ENCODE data around the gene LUZP1.

LUZP1 gene

DNA sequence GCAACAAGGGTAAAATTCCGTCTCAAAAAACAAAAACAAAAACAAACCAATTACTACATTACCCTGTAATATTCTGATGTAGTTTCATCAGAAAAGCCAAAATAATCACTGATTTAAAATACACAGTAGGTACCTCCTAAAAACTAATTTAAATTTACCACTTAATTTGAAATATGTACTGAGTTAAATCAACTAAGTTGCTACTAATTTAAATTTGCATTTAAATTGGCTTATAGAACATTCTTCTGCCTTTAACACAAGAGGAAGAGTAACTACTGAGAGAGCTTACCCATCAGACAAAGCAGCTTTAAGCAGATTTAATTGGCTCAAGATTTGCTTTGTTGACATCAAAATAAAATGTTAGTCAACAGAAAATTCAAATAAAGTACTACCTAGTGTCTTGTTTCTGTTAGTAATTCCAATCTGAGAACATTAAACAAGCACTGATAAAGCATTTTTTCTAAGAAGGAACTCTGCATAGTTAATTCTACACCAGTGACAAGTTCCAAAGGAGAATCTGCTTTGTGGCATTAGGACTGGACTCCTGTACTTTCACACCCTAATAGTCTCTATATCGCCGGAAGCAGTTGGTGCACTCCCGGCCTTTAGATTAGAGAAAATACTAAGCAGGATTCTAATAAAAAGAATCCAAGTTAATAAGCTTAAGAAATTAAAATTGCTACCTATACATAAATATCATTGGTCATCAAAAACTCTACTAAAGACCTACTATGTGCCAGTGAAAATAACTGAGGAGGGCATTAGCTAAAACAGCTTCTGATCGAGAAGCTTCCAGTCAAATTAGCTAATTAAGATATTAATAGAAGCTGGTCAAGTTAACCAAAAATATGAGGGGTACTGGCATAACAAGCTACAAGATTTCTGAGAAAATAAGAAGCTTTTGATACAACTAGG lies 8.4 kb downstream of the LUZP1 start:
- Histone ChIP-seq H3K4me3 (ENCODE audit: insufficient read depth, low read depth, low read length, poor library complexity, severe bottlenecking) (no peak overlapping the region), H3K27me3 (replicated peaks; ENCODE audit: control insufficient read depth, insufficient read depth, low read length, poor library complexity, severe bottlenecking) (no peaks in the 10 kb centered on the region), H3K27ac (ENCODE audit: insufficient read depth, low read length, poor library complexity, severe bottlenecking) (no peak overlapping the region), H3K36me3 (ENCODE audit: control insufficient read depth, insufficient read depth, low read length) (no peaks in the 10 kb centered on the region), H3K4me1 (ENCODE audit: control insufficient read depth, insufficient read depth, low read length, poor library complexity, severe bottlenecking) (no peaks in the 10 kb centered on the region), H3K9me3 (ENCODE audit: control insufficient read depth, low read length) (no peaks in the 10 kb centered on the region)
- no peak for DNase-seq

DNA sequence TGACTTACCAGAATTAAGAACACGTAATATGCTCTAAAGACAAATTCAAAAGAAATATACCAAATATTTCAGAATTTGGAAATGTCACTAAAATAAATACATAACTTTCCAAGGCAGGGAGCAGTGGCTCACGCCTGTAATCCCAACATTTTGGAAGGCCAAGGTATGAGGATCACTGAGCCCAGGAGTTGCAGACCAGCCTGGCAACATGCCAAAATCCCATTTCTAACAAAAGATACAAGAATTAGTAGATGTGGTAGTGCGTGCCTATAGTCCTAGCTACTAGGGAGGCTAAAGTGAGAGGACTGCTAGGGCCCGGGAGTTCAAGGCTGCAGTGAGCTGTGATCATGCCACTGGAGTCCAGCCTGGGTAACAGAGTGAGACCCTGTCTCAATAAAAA lies 11.7 kb downstream of the LUZP1 start:
- Histone ChIP-seq H3K9me3 (ENCODE audit: control insufficient read depth, low read length) (no peaks in the 10 kb centered on the region), H3K4me3 (ENCODE audit: insufficient read depth, low read depth, low read length, poor library complexity, severe bottlenecking) (no peak overlapping the region), H3K27ac (ENCODE audit: insufficient read depth, low read length, poor library complexity, severe bottlenecking) (no peak overlapping the region), H3K36me3 (ENCODE audit: control insufficient read depth, insufficient read depth, low read length) (no peaks in the 10 kb centered on the region), H3K4me1 (ENCODE audit: control insufficient read depth, insufficient read depth, low read length, poor library complexity, severe bottlenecking) (no peaks in the 10 kb centered on the region), H3K27me3 (replicated peaks; ENCODE audit: control insufficient read depth, insufficient read depth, low read length, poor library complexity, severe bottlenecking) (no peaks in the 10 kb centered on the region)
- DNase-seq, result no peak

DNA sequence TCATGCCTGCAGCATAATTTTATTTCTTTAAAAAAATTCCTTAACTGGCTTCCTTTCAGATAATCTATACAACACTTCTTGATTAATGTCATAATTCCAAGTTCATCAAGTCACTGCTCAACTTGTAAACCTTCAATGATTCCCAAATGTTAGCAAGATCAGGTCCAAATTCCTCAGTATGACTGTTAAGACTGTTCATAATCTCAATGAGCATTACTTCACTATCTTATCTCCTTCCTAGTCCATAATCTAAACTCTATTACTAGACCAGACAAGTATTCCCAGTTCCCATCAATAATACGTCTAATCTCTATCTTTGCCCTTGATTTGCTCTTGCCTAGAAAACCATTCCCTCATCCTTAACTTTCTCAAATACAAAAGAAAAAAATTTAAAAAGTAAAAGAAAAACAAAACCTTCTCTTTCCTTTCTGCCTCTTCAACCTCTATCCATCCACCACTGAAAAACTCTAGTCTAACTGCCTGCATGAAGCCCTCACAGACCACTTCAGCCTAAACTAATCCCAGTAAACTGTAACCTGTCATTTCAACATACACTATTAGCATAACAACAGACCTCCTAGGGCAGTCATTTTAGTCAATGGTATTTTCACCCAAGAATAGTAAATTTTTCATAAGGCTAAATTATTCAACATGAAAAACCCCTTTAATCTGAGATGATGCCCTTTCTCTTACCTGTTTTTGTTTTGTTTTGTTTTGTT lies 15.5 kb downstream of the LUZP1 start:
- no peaks in the 10 kb centered on the region for H3K36me3 ChIP-seq (ENCODE audit: control insufficient read depth, insufficient read depth, low read length)
- H3K27ac ChIP-seq (ENCODE audit: insufficient read depth, low read length, poor library complexity, severe bottlenecking), result no peak overlapping the region
- no peak for DNase-seq
- H3K27me3 ChIP-seq (replicated peaks; ENCODE audit: control insufficient read depth, insufficient read depth, low read length, poor library complexity, severe bottlenecking), result no peaks in the 10 kb centered on the region
- no peaks in the 10 kb centered on the region for H3K9me3 ChIP-seq (ENCODE audit: control insufficient read depth, low read length)
- H3K4me3 ChIP-seq (ENCODE audit: insufficient read depth, low read depth, low read length, poor library complexity, severe bottlenecking), result no peak overlapping the region
- peaks cover 4% of the 10 kb centered on the region for H3K4me1 ChIP-seq (ENCODE audit: control insufficient read depth, insufficient read depth, low read length, poor library complexity, severe bottlenecking)

DNA sequence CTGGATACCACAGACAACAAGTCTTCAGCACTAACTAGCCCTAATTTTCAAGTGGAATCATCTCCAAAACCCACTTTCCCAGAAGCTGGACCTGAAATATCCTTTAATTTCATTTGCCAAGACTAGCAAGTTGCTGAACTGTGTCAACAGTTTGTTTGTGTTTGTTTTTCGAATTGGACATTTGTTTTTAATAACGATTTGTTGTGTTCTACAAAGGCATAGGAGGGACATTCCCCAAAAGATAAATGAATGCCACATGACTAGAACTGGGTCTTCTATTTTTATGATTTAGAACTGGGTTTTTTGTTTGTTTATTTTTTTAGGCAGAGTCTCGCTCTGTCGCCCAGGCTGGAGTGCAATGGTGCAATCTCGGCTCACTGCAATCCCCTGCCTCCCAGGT lies 17.9 kb downstream of the LUZP1 start:
- no peak overlapping the region for H3K27ac ChIP-seq (ENCODE audit: insufficient read depth, low read length, poor library complexity, severe bottlenecking)
- no peak for DNase-seq

DNA sequence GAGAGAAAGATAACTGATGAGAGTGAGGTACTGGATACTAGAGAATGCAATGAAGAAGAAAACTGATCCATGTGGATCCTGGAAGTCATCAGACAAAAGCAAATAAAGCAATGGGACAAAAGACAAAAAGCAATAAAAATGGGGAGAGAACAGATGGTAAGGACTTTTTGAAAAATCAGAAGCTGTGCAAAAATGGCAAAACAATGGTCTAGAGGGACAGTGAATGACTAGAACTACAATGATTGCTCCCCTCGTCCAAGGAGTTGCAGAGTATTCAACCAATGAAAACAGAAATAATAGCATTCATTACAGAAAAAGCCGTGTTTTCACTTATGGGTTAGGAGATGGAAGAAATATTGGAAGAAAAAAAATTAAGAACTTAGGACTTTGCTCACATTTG lies 18.5 kb downstream of the LUZP1 start:
- H3K27ac ChIP-seq (ENCODE audit: insufficient read depth, low read length, poor library complexity, severe bottlenecking), result no peak overlapping the region
- no peaks in the 10 kb centered on the region for H3K9me3 ChIP-seq (ENCODE audit: control insufficient read depth, low read length)

More for the DNA sequence above, 17.9 kb downstream of the LUZP1 start:
- no peaks in the 10 kb centered on the region for H3K9me3 ChIP-seq (ENCODE audit: control insufficient read depth, low read length)
- H3K27me3 ChIP-seq (replicated peaks; ENCODE audit: control insufficient read depth, insufficient read depth, low read length, poor library complexity, severe bottlenecking), result no peaks in the 10 kb centered on the region
- H3K4me3 ChIP-seq (ENCODE audit: insufficient read depth, low read depth, low read length, poor library complexity, severe bottlenecking), result no peak overlapping the region
- H3K4me1 ChIP-seq (ENCODE audit: control insufficient read depth, insufficient read depth, low read length, poor library complexity, severe bottlenecking), result peaks cover 4% of the 10 kb centered on the region
- H3K36me3 ChIP-seq (ENCODE audit: control insufficient read depth, insufficient read depth, low read length), result no peaks in the 10 kb centered on the region

DNA sequence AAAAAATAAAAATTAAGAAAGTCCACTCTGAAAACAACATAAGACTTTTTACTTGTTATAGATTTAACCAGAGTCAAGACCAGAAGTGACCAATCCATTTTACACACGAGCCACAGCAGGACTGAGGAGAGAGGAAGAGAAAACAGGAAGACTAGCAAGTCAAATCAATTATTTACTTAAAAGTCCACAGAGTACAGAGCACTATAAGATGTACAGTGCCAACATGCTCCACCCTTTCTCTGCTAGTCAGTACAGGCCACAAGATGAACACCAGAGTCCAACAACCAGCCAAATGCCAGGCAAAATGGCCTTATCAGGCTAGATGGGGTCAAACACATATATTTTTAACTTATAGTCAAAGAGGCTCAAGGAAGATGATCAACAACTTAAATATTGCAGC lies 19.5 kb downstream of the LUZP1 start:
- DNase-seq, result no peak
- H3K4me3 ChIP-seq (ENCODE audit: insufficient read depth, low read depth, low read length, poor library complexity, severe bottlenecking), result no peak overlapping the region
- H3K9me3 ChIP-seq (ENCODE audit: control insufficient read depth, low read length), result no peaks in the 10 kb centered on the region
- H3K4me1 ChIP-seq (ENCODE audit: control insufficient read depth, insufficient read depth, low read length, poor library complexity, severe bottlenecking), result peaks cover 4% of the 10 kb centered on the region
- H3K27me3 ChIP-seq (replicated peaks; ENCODE audit: control insufficient read depth, insufficient read depth, low read length, poor library complexity, severe bottlenecking), result no peaks in the 10 kb centered on the region
- H3K27ac ChIP-seq (ENCODE audit: insufficient read depth, low read length, poor library complexity, severe bottlenecking), result no peak overlapping the region
- H3K36me3 ChIP-seq (ENCODE audit: control insufficient read depth, insufficient read depth, low read length), result no peaks in the 10 kb centered on the region

More for the DNA sequence above, 18.5 kb downstream of the LUZP1 start:
- no peak overlapping the region for H3K4me3 ChIP-seq (ENCODE audit: insufficient read depth, low read depth, low read length, poor library complexity, severe bottlenecking)
- no peak for DNase-seq
- no peaks in the 10 kb centered on the region for H3K36me3 ChIP-seq (ENCODE audit: control insufficient read depth, insufficient read depth, low read length)
- no peaks in the 10 kb centered on the region for H3K27me3 ChIP-seq (replicated peaks; ENCODE audit: control insufficient read depth, insufficient read depth, low read length, poor library complexity, severe bottlenecking)
- peaks cover 4% of the 10 kb centered on the region for H3K4me1 ChIP-seq (ENCODE audit: control insufficient read depth, insufficient read depth, low read length, poor library complexity, severe bottlenecking)

- Histone ChIP-seq H3K4me3 (ENCODE audit: insufficient read depth, low read depth, low read length, poor library complexity, severe bottlenecking) (no peak overlapping the region), H3K36me3 (ENCODE audit: control insufficient read depth, insufficient read depth, low read length) (no peaks in the 10 kb centered on the region), H3K4me1 (ENCODE audit: control insufficient read depth, insufficient read depth, low read length, poor library complexity, severe bottlenecking) (peaks cover 4% of the 10 kb centered on the region), H3K27me3 (replicated peaks; ENCODE audit: control insufficient read depth, insufficient read depth, low read length, poor library complexity, severe bottlenecking) (no peaks in the 10 kb centered on the region), H3K9me3 (ENCODE audit: control insufficient read depth, low read length) (no peaks in the 10 kb centered on the region), H3K27ac (ENCODE audit: insufficient read depth, low read length, poor library complexity, severe bottlenecking) (no peak overlapping the region)
- no peak for DNase-seq
These were observed 20.6 kb downstream of the LUZP1 start for GRCh38 chr1:23148084-23148483.

DNA sequence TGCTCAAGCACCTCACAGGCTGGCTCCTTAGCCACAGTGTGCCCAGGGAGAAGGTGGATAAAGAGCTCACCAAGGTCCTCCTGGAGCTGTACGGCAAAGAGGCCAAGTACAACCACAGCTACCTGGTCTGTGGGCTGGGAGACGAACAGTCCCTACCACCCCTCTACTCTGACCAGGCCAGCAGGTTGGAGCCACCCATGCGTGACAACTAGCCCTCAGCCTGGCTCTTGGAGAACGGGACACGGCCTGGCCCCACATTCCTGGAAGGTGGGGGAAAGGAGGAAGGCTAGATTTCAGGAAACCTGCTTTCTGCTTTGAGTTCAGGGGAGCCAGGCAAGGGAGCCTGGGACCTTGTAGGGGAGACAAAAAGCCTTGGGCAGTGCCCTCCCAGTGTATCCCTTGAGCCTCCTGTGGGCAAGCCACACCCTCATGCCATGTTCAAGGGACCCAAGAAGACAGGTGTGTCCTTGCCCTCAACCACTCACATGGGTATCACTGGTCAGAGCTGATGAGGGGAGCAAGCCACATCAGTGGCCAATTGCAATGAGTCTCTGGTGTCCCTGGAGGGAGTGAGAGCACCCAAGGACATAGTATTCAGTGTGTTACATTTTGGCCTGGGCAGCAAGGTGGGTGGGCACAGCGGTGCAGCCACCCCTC lies 27.6 kb downstream of the LUZP1 start:
- Histone ChIP-seq H3K27ac (ENCODE audit: insufficient read depth, low read length, poor library complexity, severe bottlenecking) (no peak overlapping the region), H3K4me1 (ENCODE audit: control insufficient read depth, insufficient read depth, low read length, poor library complexity, severe bottlenecking) (no peaks in the 10 kb centered on the region), H3K9me3 (ENCODE audit: control insufficient read depth, low read length) (no peaks in the 10 kb centered on the region), H3K4me3 (ENCODE audit: insufficient read depth, low read depth, low read length, poor library complexity, severe bottlenecking) (no peak overlapping the region), H3K27me3 (replicated peaks; ENCODE audit: control insufficient read depth, insufficient read depth, low read length, poor library complexity, severe bottlenecking) (no peaks in the 10 kb centered on the region), H3K36me3 (ENCODE audit: control insufficient read depth, insufficient read depth, low read length) (no peaks in the 10 kb centered on the region)
- no peak for DNase-seq

DNA sequence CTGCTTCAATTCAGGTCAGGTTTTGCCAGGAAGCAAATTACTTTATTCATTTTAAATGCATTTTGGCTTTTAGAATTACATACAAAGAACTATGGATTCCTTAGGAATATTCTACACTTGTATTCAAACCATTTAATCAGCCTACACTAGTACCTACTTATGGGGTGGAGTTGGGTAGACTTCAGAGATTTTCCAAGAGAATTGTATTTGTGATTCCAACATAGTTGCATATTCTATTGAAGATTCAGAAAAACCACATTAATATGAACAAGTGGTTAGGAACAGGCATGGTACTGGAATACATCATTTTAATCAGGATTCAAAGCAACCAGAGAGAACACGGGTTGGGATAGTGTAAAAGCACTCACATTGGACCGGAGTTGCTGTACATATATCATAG lies 33.4 kb downstream of the LUZP1 start:
- no peaks in the 10 kb centered on the region for H3K27me3 ChIP-seq (replicated peaks; ENCODE audit: control insufficient read depth, insufficient read depth, low read length, poor library complexity, severe bottlenecking)
- no peak for DNase-seq
- no peaks in the 10 kb centered on the region for H3K4me1 ChIP-seq (ENCODE audit: control insufficient read depth, insufficient read depth, low read length, poor library complexity, severe bottlenecking)
- H3K9me3 ChIP-seq (ENCODE audit: control insufficient read depth, low read length), result no peaks in the 10 kb centered on the region
- no peaks in the 10 kb centered on the region for H3K36me3 ChIP-seq (ENCODE audit: control insufficient read depth, insufficient read depth, low read length)
- no peak overlapping the region for H3K4me3 ChIP-seq (ENCODE audit: insufficient read depth, low read depth, low read length, poor library complexity, severe bottlenecking)
- H3K27ac ChIP-seq (ENCODE audit: insufficient read depth, low read length, poor library complexity, severe bottlenecking), result no peak overlapping the region

DNA sequence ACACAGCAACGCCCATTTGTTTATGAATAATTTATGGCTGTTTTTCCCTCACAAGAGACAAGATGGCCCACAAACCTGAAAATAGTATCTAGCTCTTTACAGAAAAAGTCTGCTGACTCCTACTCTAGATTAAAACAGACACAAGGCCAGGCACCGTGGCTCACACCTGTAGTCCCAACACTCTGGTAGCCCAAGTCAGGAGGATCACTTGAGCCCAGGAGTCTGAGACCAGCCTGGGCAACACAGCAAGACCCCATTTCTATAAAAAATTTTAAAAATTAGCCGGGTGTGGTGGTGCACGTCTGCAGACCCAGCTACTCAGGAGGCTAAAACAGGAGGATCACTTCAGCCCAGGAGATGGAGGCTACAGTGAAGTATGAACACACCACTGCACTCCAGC lies 34.6 kb downstream of the LUZP1 start:
- no peak for DNase-seq
- no peaks in the 10 kb centered on the region for H3K36me3 ChIP-seq (ENCODE audit: control insufficient read depth, insufficient read depth, low read length)
- H3K27me3 ChIP-seq (replicated peaks; ENCODE audit: control insufficient read depth, insufficient read depth, low read length, poor library complexity, severe bottlenecking), result no peaks in the 10 kb centered on the region
- no peaks in the 10 kb centered on the region for H3K4me1 ChIP-seq (ENCODE audit: control insufficient read depth, insufficient read depth, low read length, poor library complexity, severe bottlenecking)
- H3K9me3 ChIP-seq (ENCODE audit: control insufficient read depth, low read length), result no peaks in the 10 kb centered on the region
- no peak overlapping the region for H3K27ac ChIP-seq (ENCODE audit: insufficient read depth, low read length, poor library complexity, severe bottlenecking)
- H3K4me3 ChIP-seq (ENCODE audit: insufficient read depth, low read depth, low read length, poor library complexity, severe bottlenecking), result no peak overlapping the region

Measured in effector memory CD4-positive, alpha-beta T cell (primary cell).